Ishikawa (cell line): ENCODE data around the gene HELB.

ENCODE experiments used
- CEBPB ChIP-seq: IDR thresholded peaks from 2 replicates; pipeline ENCODE4 v1.6.1; 2012
- CREB1 ChIP-seq: IDR thresholded peaks from 2 replicates; pipeline ENCODE4 v1.6.1; 2012; ENCODE audit warnings: low read depth
- EGR1 ChIP-seq: IDR thresholded peaks from 2 replicates; pipeline ENCODE4 v1.6.1; 2012
- EP300 ChIP-seq: IDR thresholded peaks from 2 replicates; pipeline ENCODE4 v1.6.1; 2012; ENCODE audit warnings: borderline replicate concordance
- FOXM1 ChIP-seq: IDR thresholded peaks from 2 replicates; pipeline ENCODE4 v1.6.1; 2012; ENCODE audit warnings: low read depth, borderline replicate concordance
- NFIC ChIP-seq: IDR thresholded peaks from 2 replicates; pipeline ENCODE4 v1.6.1; 2012
- RAD21 ChIP-seq: IDR thresholded peaks from 2 replicates; pipeline ENCODE4 v1.6.1; 2012; ENCODE audit warnings: low read depth
- REST ChIP-seq: IDR thresholded peaks from 2 replicates; pipeline ENCODE4 v1.6.1; 2012; ENCODE audit warnings: low read depth, mild to moderate bottlenecking
- TAF1 ChIP-seq: IDR thresholded peaks from 2 replicates; pipeline ENCODE4 v1.6.1; 2012; ENCODE audit warnings: low read depth, mild to moderate bottlenecking
- TCF12 ChIP-seq: IDR thresholded peaks from 2 replicates; pipeline ENCODE4 v1.6.1; 2012; ENCODE audit warnings: low read depth
- TEAD4 ChIP-seq: IDR thresholded peaks from 2 replicates; pipeline ENCODE4 v1.6.1; 2012
- YY1 ChIP-seq: IDR thresholded peaks from 2 replicates; pipeline ENCODE4 v1.6.1; 2012; ENCODE audit warnings: low read depth
- ZBTB7A ChIP-seq: IDR thresholded peaks from 2 replicates; pipeline ENCODE4 v1.6.1; 2012; ENCODE audit warnings: low read depth
- TF ChIP-seq, protein P1 (sequence below): IDR thresholded peaks from 2 replicates; pipeline ENCODE4 v1.6.1; 2012
- TF ChIP-seq, protein P2 (sequence below): IDR thresholded peaks from 2 replicates; pipeline ENCODE4 v1.6.1; 2012

HELB gene

DNA sequence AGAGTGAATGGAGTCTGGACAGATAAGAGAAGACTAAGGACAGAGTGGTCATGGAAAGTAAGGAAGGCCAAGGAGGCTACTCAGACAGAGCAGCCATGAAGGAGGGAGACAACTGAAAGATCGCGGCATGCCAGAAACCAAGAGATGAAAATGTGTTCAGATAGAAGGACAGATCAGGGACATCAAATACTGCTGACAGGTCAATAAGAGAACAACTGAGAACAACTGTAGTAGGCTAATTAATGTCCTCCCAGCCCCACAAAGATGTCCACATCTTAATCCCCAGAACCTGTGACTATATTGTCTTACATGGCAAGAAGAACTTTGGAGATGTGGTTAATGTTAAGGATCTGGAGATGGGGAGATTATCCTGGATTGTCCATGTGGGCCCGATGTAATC is 15.0 kb upstream of the HELB start:
- TF ChIP-seq FOXM1 (no peak), CREB1 (no peak), EGR1 (no peak), NFIC (no peak), TAF1 (no peak), REST (no peak), TCF12 (no peak), EP300 (no peak), YY1 (no peak)

- TF ChIP-seq NFIC, result no peak
- TF ChIP-seq, protein P1, sequence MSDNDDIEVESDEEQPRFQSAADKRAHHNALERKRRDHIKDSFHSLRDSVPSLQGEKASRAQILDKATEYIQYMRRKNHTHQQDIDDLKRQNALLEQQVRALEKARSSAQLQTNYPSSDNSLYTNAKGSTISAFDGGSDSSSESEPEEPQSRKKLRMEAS, result no peak
- no peak for TF ChIP-seq CREB1
- TF ChIP-seq REST, result no peak
- TF ChIP-seq, protein P2, sequence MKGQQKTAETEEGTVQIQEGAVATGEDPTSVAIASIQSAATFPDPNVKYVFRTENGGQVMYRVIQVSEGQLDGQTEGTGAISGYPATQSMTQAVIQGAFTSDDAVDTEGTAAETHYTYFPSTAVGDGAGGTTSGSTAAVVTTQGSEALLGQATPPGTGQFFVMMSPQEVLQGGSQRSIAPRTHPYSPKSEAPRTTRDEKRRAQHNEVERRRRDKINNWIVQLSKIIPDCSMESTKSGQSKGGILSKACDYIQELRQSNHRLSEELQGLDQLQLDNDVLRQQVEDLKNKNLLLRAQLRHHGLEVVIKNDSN, result no peak
- no peak for TF ChIP-seq YY1
- TF ChIP-seq TAF1, result no peak
- TF ChIP-seq EGR1, result no peak
- TF ChIP-seq TCF12, result no peak
- TF ChIP-seq EP300, result no peak
- TF ChIP-seq TEAD4, result no peak
- TF ChIP-seq ZBTB7A, result no peak
- TF ChIP-seq CEBPB, result no peak
Observed at GRCh38 chr12:66288121-66288520, 14.2 kb upstream of the HELB start.

DNA sequence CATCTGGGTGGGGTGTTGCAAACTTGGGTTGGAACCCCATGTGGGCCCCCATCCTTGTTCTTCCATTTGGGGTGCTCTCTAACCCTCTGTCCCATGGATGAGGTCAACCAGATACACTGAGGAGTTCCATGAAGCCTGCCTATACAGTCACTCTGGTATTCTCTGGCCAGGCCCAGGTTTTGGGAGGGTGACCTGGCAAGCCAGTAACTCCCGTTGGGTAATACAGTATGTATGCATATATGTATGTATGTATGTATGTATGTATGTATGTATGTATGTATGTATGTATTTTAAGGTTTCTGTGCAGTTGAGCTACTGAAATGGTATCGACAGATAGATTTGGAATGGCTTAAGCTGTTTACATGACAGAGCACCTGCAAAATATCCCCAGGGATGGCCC is 12.8 kb upstream of the HELB start:
- TF ChIP-seq RAD21 (no peak), ZBTB7A (no peak), REST (no peak), EGR1 (no peak), NFIC (no peak), TCF12 (no peak), CREB1 (no peak), FOXM1 (no peak), EP300 (no peak), CEBPB (no peak), TAF1 (no peak), YY1 (no peak), TEAD4 (no peak)
- TF ChIP-seq, protein P2, result no peak
- TF ChIP-seq, protein P1, result no peak

DNA sequence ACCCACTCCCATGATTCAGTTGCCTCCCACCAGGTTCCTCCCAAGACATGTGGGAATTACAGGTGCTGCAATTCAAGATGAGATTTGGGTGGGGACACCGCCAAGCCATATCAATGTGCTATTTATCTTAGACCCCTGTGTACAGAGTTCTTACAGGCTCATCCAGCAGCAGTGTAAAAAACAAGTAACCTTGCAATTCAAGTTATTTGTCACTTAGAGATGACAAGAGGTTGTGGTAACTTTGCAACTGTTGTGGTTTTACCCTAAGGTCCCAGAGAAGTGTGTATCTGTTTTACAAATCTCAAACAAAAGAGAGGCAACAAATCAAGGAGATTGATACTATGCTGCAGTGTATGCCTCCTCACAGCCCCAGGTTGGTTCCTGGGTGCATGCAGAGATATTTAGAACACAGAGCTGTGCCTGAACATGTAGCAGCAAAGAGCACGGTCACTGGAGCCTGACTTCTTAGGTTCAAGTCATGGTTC is 11.5 kb upstream of the HELB start:
- no peak for TF ChIP-seq ZBTB7A

DNA sequence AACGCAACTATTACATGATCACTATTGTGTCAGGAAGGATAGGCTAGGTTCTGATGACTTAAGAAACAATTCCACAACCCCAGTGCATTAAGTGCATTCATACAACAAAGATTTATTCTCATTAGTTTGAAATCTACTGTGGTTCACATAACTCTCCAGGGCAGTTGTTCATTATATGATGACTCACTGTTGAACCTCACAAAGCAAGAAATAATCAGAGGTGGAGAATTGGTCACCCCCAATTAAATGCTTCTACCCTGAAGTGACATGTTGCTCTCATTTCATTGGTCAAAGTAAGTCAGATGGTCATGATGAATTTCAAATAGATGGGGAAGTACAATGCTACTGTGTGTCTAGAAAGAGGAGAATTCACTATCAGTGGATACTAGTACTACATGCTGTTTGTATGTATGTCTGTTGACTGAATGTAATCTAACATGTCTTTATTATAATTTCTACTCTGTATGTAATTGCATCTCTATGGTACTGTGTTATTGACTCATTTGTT is 6.1 kb upstream of the HELB start:
- TF ChIP-seq ZBTB7A (no peak), TCF12 (no peak), NFIC (no peak), CREB1 (no peak), EP300 (no peak), TEAD4 (no peak)
- TF ChIP-seq, protein P1, result no peak
- TF ChIP-seq, protein P2, result no peak
